Sciatic nerve (tissue), 2 donors: ENCODE results near the gene IFTAP. TPM values are rescaled to one million over a fixed set of nuclear protein-coding genes. Genes with fewer than 3 reads are reported as not detected.
"Not testable (repeated sequence)": the region's sequence is repeated elsewhere in the genome, so short reads cannot be mapped to it uniquely, and the experiment has no call there.

Experiments used
- ATAC-seq: fragments of 200-7000 bp; cut with Tn5 transposase; one replicate; pipeline ENCODE4 v1.9.1; 2020; ENCODE audit warnings: mild to moderate bottlenecking, moderate library complexity
- DNase-seq: peaks from one replicate; pipeline ENCODE4 v3.0.0-alpha.2; 2020; ENCODE audit warnings: low spot score
- intact Hi-C: fragments of 100-400 bp; cut with DNase I; formaldehyde crosslinking; loops from one replicate; pipeline ENCODE4 v1.14.2; 2022
- total RNA-seq: library from RNA; stranded (reverse); fragmentation: NEBNext Ultra II Directional; extraction: Animal tissue kit (Norgen Biotek cat#: 25700); gene quantifications from one replicate; pipeline ENCODE4 v1.2.1, GENCODE V29; 2021
- donor health status: DM: no; HTN: no; CAD: no.
- donor health status: DM: no; HTN: no; CAD: no.

The IFTAP gene
- total RNA-seq, 1 donor from 2014 or later = 21.0 TPM

DNA sequence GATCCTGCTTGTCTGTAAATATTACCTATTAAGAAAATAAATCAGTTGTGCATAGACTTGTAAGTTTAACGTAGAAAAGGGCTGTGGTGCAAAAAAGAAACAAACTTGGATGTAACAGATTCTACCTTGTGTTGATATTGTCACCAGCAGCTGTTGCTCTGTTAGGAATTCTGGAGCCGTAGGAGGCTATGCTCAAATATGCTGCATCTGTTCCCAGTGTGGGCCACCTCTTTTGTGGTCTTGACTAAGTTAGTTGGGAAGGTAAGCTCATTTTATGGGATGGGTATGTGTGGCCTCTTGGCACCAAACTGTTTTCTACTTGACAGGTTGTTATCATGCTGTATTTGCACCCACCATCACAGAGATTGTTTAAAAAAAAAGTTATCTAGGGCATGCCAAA lies 33.2 kb downstream of the IFTAP start:
- no peak for ATAC-seq
- no peak for DNase-seq
- intact Hi-C loops = no loop called here

DNA sequence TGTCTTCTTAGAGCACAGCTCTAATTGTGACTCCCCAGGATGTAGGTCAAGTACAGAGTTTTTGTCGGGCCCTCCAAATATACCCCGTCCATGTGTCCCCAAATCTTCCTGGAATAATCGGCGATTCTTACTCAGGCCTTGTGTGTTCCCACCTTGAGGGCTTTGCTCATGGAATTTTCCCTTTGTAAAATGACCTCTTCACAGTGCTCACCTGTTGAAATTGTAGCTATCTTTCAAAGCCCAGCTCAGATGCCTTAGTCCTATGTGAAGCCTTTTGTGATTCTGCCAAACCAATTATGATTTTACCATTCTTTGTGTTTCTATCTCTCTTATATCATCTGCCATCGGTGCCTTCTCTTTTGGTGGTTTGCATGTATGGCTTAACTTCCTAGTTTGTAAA lies 33.8 kb downstream of the IFTAP start:
- DNase-seq (no peak), ATAC-seq (no peak)
- intact Hi-C loops = no loop called here

DNA sequence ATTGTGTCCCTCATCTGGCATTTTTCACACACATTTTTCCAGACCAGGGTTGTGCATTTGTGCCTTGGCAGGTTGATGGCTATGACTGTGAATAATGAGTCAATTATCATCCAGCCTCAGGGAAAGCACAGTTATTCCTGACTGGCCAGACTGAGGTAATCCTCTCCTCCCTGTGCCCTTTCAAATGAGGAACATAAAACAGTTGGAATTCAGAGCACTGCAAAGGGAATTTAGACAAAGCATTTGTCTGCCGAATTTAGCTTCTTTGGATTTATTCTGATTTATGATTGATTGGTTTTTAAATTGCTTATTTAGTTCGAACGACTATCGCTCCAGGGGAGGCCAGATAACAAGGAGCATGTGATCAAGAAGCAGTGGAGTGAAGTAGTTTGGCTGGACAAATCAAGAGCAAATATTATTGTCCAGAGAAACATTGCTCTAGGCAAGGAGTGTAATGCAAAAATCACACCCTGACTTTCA lies 34.5 kb downstream of the IFTAP start:
- ATAC-seq (no peak), DNase-seq (no peak)
- intact Hi-C loops = no loop called here

DNA sequence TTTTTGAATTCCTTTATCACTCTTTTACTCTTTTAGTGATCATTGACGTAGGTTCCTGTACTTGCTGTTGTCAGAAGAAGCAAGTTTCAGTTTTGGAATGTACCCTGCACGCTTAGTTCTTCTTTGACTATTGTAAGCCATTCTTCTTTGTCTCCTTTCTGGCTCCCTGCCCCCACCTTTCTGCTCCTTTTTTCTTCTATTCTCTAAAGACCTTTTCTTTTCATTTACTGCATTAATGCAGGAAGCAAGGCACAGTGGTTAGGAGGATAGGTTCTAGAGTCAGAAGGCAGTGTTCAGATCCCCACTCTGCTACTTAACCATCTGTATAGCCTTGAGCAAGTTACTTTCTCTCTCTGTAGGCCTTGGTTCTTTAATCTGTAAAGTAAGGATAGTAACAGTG lies 37.5 kb downstream of the IFTAP start:
- intact Hi-C loops = no loop called here
- DNase-seq (no peak), ATAC-seq (no peak)

DNA sequence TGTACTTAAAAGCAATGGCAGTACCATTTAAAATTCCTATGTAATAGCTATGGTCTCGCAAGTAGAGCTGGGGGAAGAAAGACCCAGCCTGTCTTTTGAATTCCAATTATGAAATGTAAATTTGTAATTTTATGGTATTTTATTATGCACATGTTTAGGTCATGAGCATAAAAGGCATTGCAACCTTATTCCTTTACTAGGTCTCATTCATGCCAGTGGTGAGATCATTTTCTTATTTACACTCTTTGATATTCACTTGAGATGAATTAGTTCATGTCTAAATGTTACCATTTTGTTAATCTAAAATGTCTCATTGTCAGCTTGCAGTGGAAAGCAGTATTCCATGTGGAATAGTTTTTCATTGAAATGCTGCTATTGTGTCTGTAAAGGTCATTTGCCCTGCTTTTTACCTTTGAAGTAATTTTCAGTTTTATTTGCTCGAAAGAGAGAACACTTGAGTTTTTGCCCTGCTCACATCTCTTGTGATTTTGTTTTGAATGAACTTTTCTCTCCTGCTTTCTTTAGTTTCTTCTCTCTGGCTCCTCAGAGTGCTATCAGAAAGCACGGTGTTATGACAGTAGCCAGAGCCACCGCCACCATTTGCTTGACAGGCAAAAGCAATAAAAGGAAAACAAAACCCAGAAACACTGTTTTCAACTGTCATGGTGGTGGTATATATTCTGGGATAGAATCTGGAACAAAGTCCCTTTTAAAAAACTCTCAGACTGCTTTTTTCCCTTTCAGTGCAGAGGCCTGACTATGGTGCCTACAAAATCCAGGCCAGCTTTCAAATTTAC lies 41.0 kb downstream of the IFTAP start:
- intact Hi-C loops = no loop called here
- ATAC-seq (no peak), DNase-seq (no peak)

DNA sequence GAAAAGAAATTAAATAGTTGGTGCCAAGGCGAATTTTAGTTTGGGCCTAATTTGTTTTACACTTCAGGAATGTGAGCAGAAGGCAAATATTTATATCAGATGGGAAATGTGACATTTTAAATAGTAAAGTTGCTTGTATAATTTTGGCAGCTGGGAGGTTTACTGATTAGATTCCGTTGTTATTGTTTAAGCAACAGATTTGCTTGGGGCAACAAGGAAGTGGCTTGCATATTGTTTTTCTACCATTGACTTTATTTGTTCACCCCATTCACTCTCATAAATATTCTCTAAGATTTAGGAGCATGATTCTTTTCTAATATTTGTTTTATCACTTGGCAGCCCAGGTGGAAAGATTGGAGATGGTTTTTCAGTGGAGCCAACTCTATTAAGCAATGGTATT lies 44.3 kb downstream of the IFTAP start:
- DNase-seq = no peak
- intact Hi-C loops = no loop called here

DNA sequence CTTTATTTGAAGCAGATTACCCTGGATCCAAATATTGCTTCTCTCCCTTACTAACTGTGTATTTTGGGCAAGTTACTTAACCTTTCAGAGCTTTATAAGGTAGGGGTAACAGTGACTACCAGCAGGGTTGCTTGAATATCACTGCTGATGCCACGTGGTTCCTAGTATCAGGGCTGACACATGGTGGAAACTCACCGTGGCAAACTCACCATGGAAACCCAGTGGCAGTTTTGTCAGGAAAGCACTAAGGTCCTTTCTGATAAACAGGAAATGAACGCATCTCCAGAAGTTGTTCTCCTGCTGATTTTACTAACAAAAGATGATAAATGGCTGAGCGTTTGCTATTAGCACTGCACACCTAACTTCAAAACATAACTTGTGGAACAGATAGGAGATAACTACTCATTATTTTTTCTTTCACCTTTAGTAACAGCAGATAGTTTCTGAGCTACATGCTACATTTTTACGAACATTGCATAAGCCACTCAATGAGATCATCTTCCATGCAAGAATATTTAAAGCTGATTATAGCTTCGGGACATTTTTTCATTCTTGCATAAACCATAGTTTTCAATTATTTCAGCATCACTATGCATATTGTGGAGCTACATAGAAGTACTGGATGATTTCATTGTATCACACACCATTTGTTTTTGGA lies 63.4 kb downstream of the IFTAP start:
- DNase-seq = no peak
- intact Hi-C loops = no loop called here
- no peak for ATAC-seq

More for the DNA sequence above, 44.3 kb downstream of the IFTAP start:
- ATAC-seq = no peak

DNA sequence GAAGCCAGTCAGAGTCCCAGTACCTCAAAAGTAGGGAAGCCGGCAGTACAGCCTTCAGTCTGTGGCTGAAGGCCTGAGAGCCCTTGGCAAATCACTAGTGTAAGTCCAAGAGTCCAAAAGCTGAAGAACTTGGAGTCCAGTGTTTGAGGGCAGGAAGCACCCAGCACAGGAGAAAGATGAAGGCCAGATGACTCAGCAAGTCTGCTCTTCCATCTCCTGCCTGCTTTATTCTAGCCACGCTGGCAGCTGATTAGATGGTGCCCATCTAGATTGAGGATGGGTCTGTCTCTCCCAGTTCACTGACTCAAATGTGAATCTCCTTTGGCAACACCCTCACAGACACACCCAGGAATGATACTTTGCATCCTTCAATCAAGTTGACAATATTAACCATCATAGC lies 67.1 kb downstream of the IFTAP start:
- ATAC-seq, DNase-seq, intact Hi-C loops: not testable (repeated sequence)

DNA sequence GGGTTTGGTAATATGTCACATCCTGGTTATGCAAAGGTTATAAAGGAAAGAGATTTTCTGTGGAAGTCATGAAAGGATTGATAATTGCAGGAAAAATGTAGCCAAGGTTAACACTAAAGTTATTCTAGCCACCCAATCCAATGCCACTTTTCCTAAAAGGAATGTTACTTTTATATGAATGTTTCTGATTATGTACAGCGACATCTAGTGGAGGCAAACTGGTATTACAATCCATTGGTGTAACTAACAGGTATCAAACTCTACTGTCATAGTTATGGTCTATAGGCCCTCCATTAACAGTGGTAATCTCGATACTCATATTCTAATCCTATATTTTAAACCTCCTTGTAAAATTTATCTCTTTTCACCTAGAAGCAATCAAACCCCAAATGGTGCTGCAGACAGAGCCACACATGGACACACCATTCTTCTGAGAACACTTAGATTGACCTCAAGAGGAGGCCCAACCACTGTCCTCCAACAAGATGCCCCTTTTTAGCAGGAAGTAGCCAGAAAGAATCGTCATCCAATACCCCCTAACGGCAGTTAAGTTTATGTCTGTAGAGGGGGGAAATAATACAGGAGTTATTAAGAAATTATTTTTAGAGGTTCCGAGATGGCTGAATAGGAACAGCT lies 78.6 kb downstream of the IFTAP start:
- intact Hi-C loops = loop anchor here (5.0 kb wide), 1 partner anchor 111 kb away; no protein-coding TSS in a partner anchor
- no peak for DNase-seq
- ATAC-seq = no peak

DNA sequence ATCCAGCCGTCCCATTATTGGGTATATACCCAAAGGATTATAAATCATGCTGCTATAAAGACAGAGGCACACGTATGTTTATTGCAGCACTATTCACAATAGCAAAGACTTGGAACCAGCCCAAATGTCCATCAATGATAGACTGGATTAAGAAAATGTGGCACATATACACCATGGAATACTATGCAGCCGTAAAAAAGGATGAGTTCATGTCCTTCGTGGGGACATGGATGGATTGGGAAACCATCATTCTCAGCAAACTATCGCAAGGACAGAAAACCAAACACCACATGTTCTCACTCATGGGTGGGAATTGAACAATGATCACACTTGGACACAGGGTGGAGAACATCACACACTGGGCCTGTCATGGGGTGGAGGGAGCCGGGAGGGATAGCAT lies 85.2 kb downstream of the IFTAP start:
- intact Hi-C loops, DNase-seq, ATAC-seq: not testable (repeated sequence)

DNA sequence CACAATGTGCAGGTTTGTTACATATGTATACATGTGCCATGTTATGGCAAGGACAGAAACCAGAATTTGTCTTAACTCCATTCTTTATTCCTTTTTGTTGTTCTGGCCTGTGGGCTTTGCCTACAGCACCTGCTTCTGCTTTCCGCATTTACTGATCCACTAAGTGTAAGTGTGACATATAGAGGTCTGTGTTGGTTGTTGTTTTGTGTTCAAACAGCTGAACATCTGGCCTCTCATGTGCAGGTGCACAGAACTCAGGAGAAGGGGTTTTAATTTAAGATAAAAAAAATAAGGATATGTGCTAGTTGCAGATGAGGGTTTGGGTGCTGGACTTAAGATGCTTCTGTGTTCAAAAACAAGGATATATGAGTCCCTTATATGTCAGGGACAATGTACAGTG lies 89.5 kb downstream of the IFTAP start:
- DNase-seq = no peak
- intact Hi-C loops = no loop called here
- no peak for ATAC-seq

DNA sequence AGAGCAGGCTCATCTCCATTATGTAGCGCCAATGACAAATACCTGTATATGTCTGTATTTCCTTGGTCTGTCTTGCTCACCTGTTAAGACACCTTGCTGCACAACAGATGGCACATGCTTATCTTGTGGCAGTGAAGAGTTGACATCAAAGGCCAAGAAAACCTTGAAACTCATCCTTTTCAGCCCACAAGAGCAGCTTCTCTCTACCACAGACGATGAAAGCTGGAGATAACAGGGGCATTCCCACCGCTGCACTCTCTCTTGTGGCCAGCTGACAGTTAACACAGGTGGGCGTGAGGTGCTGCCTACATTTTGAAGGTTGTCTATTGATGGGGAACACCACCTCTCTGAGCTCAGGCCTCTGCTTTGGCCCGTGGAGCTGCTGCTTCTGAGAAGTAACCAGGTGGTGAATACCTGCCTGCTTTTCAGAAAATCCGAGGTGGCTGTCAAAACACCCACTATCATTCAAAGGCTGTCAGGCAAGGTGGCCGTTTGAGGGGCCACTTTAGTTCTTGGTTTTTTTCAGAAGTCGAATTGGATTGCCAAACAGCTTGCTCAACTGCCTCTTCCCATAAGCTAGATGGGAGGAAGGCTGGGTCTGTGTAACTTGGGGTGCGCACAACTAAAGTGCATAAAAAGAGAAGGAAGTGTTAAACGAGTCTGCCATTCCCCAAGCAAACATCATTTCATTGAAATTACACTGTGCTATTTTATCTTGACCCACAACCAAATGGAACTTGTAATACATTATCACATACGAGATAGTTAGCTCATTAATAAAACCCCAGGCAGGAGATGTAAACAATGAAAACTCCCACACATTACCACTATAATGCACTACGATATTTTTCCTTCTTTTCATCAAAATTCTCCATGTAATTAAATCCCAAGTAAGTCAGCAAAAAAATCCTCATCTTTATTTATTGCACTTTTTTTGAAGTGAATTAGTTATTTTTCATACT lies 90.8 kb downstream of the IFTAP start:
- ATAC-seq (no peak), DNase-seq (no peak)
- intact Hi-C loops = no loop called here

DNA sequence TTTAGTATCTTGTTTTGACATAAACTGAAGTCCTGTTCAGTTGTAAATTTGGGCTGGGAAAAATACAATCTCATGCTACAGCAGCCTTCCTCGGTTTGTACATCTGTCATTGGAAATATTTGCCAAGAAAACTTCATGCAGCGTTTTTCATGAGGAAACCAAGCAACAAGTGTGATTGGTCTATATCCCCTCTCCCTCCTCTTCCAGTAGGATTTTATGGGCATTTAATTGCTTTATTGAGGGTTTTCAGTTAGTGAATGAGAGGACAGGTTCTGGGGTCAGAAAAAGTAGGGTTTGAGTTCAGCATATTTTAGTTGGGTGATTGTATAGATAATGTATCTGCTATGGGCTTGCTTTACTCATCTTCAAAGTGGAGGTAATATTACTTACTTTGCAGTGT lies 93.8 kb downstream of the IFTAP start:
- DNase-seq (no peak), ATAC-seq (no peak)
- intact Hi-C loops = no loop called here

DNA sequence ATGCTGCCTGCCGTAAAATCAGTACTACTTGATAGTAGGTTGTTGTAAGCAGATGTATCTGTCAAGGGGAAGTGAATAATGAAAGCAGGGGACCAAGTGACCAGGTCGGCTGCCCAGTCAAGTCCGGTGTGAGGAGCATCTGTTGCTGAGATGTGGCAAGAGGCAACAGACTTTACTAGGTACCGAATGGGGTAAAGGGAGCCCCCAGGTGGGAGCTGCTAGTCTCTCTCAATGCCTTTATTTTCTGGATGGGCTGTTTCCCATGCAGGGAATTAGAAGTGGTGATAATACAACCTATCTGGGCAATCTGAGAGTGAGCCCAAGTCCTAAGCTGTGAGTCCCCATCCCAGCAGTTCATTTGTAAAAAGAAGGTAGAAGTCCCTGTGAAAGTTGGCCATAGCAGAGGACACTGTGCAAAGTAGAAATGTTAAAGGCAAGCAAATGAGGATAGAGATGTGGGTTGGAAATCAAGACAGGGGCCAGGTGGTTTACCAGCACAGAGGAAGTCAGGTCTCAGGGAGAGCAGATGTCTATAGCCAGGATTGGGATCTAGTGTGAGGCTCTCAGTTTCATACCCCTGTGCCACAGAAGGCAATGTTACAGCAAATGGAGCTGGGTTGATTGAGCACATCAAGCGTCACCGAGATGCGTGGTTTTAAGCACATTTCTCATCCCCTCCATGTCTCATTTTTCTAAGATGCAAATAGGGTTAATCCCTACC lies 94.4 kb downstream of the IFTAP start:
- intact Hi-C loops = no loop called here
- no peak for ATAC-seq

DNA sequence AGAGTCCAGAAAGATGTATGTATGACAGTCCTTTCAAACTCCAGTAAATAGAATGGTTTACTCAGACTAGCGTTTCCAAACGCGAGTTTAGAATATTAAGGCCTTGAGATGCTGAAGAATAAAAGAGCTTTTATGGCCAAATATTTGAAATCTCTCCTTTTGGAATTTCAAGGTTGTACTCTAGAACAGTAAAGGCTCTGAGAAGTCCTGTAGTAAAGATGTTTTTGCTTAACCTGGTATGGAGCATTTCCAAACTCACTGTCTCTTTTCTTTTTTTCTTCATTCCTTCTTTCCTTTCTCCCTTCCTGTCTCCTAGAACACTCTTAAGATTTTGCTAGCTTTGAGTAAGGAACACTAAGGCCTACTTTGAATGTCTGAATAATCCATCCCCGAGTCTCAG lies 95.1 kb downstream of the IFTAP start:
- ATAC-seq = no peak
- no peak for DNase-seq
- intact Hi-C loops = no loop called here

More for the DNA sequence above, 94.4 kb downstream of the IFTAP start:
- DNase-seq = no peak

DNA sequence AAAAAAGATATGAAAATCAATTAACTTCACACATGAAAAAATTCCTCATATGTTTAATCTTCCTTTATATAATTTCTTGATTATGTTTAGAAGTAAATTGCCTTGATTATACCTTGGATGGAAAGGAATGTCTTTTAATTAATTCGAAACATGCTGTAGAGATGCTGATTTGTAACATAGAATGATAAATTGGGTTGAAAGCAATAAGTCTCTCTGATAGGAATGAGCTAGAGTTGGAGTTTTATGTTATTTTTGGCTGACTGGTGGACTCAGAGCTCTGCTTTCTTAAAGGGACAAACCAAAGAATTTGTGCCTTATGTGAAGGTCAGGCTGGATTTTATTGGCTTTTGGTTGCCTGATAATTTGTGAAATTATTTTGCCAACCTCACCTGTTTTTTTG lies 98.4 kb downstream of the IFTAP start:
- ATAC-seq = no peak

DNA sequence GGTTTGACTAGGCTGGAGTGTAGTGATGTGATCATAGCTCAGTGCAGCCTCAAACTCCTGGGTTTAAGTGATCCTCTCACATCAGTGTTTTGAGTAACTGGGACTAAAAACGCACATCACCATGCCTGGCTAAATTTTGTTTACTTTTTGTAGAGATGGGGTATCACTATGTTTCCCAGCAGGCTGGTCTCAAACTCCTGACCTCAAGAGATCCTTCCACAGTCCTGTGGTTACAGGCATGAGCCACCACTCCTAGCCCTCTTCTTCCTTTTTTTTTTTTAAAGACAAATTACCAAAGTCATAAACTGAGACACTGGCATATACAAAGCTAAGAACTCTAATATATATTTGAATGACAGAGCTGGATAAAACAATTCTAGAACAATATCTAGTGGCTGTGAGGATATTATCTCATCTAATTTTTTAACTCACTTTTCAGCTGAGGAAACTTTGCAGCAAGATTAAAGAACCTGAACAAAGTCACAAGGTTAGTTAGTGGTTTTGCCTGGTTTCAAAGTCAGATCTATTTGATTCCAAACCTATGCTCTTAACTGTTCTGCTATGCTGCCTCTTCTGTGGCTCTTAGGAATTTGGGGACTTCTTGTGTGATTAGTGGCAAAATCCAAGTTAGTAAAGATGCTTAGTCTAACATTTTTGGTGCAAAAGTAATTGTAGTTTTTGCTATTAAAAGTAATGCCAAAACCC lies 99.0 kb downstream of the IFTAP start:
- no peak for ATAC-seq
- intact Hi-C loops = no loop called here
- no peak for DNase-seq

More for the DNA sequence above, 98.4 kb downstream of the IFTAP start:
- no peak for DNase-seq
- intact Hi-C loops = no loop called here

DNA sequence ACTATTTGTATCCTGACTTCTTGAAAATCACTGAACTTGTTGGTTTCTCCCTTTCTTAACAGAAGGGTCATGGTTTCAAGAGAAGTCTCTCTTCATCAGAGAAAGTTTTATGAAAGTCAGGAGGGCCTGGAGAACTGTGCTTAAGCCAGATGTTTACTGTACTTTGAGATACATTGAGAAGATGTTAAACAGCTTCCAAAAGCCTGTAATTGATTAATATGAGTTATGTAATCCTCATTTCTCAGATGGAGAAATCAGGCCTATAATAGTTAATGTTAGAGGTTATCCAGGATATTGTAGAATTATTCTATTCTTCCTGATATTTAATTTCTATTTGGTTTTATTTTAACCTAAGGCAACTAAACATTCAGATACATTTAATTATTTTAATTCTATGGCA lies 100.8 kb downstream of the IFTAP start:
- intact Hi-C loops = no loop called here
- ATAC-seq = no peak

More for the DNA sequence above, 100.8 kb downstream of the IFTAP start:
- DNase-seq = no peak
